ENCODE data around the gene CDC42SE2.
"Not testable (repeated sequence)": the region's sequence is repeated elsewhere in the genome, so short reads cannot be mapped to it uniquely, and the experiment has no call there.

The CDC42SE2 gene

DNA sequence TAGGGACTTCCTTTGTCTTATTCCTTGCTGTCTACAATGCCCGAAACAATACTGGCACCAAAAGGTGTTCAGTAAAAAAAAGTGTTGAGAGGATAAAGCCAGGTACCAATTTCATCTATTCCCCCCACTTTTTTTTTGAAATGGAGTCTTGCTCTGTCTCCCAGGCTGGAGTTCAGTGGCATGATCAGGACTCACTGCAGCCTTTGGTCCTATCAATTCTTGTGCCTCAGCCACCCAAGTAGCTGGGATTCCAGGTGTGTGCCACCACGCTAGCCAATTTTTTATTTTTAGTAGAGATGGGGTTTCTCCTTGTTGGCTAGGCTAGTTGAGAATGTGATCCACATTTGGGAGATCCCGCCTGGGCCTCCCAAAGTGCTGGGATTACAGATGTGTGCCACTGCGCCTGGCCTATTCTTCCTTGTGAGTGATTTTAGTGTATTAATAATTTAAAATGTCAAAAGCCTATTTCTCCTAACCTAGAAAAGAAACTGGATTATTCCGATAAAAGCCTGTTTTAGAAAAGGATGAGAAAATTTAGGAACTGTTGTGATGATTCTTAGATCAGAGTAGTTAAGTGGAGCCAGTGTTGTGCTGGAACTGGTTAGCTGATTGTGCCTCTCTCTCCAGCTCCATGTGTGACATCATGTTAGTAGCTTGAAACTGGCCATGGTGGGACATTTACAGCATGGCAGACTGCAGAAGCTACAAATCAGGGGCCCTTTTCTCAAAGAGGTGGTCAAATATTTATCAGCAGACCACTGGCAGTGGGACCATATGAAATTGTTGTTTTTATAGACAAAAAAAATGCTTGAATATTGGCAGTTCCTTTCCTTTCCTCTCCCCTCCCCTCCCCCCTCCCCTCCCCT, 14.3 kb downstream of the CDC42SE2 start:
- DNase-seq (ENCODE audit: low read depth, low spot score) = no peak

DNA sequence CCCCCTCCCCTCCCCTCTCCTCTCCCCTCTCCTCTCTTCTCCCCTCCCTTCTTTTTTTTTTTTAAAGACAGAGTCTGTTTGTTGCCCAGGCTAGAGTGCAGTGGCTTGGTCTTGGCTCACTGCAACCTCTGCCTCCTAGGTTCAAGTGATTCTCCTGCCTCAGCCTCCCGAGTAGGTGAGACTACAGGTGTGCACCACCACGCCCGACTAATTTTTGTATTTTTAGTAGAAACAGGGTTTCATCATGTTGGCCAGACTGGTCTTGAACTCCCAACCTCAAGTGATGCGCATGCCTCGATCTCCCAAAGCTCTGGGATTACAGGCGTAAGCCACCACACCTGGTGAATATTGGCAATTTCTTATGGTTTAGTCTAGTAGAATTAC, 14.9 kb downstream of the CDC42SE2 start:
- DNase-seq (ENCODE audit: low read depth, low spot score) = not testable (repeated sequence)

DNA sequence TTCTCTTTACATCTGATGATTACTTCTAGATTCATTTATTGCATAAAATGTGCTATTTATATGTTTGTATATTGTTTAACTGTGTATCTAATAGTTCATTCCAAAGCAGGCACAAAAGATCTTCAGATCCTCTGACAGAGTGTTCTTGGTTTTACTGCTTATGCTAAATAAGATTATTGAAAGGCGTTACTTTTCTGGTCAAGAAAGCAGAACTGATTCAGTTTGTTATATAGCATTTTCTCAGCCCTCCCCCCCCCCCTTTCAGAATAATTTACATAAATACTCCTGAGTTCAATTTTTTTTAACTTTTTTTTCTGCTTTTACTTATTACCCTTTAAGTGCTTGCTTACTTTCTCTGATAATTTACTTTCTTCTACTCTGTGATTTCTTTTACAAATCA, 15.4 kb downstream of the CDC42SE2 start:
- DNase-seq (ENCODE audit: low read depth, low spot score) = no peak

DNA sequence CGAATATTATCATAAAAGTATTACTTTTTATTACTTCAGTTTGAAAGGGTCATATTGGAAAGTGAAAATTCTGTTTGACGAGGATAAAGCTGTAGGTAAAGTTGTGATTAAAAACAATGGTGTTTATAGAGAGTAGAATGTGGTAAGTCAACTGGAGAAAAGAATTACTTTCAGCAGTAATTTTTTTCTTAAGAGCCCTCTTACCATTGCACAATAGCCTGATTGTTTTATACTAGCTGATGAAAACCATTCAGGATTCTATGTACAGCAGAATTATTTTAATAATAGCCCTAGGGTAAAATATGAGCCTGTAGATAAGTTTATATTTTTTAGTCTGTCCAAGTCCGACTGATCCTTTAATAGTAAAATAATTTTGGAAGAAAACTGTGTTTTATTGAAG, 16.6 kb downstream of the CDC42SE2 start:
- no peak for DNase-seq (ENCODE audit: low read depth, low spot score)

DNA sequence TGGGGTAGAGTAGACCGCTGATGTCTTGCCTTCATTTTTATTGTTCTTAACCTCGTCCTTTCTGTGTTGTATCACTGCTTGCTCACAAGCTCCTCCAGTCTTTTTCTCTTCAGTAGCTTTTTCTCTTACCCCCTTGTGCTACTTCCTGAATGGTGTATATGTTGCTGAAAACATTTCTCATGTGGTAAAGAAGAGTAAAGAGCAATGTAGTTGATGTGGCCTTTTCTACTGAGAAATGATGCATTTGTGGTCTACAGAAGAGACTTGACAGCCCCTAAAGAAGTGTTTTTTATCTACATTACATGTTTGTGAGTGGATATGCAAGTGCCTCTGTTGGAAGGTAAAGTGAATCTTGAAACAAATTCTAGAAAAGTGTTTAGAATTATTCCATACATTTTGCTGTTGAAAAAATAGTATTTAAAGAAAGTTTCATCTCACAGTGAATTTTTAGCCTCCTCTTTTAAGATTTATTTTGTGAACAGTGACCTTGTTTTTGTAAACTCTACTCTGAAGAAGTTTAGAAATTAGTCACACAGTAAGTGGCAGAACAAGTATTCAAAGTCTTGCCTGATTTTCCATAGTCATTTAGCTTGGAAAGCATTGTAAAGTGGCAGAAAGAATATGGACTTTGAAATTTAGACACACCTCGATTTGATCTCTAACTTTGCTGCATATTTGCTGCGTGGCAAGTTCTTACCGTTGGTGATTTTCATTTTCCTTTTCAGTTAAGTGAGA, 17.4 kb downstream of the CDC42SE2 start:
- peak; percentile 34 for DNase-seq (ENCODE audit: low read depth, low spot score)

DNA sequence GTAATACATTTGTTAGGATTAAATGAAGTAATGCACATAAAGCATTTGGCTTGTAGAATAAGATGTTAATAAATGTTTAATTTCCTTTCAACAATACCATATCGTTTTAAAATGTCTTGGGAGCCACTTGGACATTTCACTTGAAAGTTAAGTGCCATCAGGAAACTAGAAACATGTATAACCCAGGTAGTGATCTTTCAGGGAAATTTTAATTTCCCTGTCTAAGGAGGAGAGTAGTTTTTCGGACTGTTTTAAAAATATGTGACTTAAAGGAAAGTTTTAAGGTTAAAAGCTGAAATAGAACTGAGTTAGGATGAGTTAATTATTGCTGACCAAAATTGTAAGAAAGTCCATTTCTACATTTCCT, 18.0 kb downstream of the CDC42SE2 start:
- no peak for DNase-seq (ENCODE audit: low read depth, low spot score)

DNA sequence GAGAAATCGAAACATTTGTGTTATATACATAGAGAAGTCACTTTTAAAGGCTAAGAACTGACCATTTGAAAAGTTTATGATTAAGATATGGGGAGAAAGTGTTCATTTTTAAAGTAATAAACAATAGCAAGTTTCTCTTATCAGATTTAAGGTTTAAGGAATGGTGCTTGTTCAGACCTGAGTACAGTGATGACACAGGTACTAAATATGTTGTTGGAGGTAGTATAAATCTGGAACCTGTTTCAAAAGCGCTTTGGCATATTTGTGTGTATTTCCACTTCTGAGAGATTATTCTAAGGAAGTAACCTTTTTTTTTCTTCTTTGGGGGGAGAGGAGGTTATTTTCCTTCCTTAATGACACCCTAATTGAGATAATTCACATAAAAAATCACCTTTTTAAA, 18.4 kb downstream of the CDC42SE2 start:
- no peak for DNase-seq (ENCODE audit: low read depth, low spot score)

DNA sequence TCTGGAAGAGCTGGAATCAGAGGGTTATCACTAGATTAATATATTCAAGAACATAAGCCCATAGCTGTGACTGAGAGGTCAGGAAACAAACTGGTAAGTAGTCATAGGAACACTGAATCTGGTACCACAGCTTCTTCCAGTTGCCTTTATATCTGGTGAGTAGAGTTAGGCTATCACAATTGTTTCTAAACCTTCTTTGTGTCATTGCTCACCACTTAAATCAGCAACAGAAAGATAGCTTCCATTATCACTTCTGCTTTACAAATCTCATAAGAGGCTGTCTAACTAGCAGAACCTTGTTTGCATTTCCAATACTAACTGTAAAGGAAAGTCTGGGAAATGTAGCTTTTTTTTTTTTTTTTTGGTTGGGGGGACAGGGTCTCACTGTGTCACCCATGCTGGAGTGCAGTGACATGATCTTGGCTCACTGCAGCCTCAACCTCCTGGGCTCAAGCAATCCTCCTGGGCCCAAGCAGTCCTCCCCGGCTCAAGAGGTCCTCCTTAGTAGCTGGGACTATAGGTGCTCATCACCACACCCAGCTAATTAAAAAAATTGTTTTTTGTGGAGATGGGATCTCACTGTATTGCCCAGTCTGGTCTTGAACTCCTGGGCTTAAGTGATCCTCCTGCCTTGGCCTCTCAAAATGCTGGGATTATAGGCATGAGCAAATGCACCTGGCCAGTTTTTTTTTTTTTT, 22.0 kb downstream of the CDC42SE2 start:
- DNase-seq (ENCODE audit: low read depth, low spot score) = no peak

DNA sequence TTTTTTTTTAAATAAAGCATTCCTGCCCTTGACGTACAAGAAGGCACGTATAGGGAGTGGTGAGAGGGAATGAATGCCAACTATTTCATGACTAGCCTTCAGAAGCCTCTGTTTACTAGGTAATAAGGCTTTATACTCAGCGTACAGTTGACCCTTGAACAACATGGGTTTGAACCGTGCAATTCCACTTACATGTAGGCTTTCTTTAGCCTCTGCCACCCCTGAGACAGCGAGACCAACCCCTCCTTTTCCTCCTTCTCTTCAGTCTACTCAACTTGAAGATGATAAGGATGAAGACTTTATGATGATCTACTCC, 22.5 kb downstream of the CDC42SE2 start:
- DNase-seq (ENCODE audit: low read depth, low spot score) = no peak

DNA sequence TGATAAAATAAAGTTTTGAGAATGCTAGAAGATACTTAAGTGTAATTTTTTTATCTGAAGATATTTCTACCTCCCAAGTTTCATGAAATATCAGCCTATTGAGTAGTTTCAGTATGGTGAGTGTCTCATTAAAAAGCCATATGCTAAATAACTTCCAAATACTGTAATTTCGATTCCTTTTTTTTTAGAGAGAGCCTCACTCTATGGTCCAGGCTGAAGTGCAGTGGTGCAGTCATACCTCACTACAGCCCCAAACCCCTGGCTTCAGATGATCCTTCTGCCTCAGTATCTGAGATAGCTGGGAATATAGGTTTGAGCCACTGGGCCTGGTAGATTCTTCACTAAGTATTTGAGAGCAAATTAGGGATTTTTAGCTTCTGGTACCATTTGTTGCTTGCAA, 24.5 kb downstream of the CDC42SE2 start:
- DNase-seq (ENCODE audit: low read depth, low spot score) = no peak

DNA sequence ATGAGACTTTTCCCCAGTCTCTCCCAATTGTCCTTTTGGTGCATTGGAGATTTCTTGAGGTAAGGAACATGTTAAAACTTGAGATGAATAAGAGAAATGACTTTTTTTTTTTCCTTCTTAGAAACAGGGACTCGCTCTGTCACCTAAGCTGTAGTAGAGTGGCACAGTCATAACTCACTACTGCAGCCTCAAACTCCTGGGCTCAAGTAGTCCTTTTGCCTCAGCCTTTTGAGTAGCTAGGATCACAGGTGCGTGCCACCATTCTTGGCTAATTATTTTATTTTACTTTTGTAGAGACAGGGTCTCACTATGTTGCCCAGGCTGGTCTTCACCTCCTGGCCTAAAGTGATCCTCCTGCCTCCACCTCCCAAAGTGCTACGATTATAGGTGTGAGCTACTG, 25.9 kb downstream of the CDC42SE2 start:
- DNase-seq (ENCODE audit: low read depth, low spot score) = no peak

DNA sequence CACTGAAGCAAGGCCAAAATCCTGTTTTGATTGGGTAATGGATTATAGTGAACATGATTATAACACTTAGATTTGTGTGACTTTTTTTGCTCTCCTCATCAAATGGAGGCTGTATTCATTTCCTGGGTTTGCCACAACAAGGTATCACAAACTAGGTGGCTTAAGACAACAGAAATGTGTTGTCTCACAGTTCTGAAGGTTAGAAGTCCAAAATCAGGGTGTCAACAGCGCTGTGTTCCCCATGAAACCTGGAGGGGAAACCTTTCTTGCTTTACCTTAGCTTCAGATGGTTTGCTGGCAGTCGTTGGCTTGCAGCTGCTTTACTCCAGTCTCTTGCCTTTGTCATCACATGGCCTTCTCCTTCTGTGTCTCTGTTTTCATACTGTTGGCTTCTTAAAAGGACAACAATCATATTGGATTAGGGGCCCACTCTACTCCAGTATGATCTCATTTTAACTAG, 32.4 kb downstream of the CDC42SE2 start:
- DNase-seq (ENCODE audit: low read depth, low spot score) = no peak

DNA sequence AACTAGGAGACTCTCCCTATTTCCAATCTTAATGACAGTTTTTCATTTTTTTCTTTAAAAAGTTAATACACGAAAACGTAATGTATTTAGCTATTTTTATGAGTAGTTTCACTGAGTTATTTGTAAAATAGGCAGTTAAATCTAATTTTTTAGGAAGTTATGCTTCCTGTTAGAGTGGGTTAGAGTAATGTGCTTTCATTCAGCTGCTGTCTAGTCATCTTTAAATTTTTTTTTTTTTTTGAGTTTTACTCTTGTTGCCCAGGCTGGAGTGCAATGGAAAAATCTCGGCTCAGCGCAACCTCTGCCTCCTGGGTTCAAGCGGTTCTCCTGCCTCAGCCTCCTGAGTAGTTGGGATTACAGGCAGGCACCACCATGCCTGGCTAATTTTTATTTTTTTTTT, 34.0 kb downstream of the CDC42SE2 start:
- DNase-seq (ENCODE audit: low read depth, low spot score) = no peak

DNA sequence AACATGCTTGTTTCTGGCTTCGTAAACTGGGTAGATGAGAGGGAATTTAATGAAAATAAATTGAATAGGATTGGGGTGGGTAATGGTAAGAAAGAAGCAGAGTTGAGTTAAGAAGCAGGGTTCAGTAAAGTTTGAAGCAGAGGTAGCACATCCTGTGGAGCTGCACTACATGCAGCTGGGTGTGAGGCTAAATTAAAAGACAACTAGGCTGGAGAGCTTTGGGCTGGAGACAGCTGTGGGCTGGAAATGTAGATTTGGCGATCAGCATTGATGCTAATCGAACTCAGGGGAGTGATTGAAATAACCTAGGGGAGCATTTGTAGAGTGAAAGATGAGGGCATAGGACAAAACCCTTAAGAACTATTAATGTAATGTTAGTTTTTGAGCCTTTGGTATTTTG, 35.6 kb downstream of the CDC42SE2 start:
- DNase-seq (ENCODE audit: low read depth, low spot score) = no peak

DNA sequence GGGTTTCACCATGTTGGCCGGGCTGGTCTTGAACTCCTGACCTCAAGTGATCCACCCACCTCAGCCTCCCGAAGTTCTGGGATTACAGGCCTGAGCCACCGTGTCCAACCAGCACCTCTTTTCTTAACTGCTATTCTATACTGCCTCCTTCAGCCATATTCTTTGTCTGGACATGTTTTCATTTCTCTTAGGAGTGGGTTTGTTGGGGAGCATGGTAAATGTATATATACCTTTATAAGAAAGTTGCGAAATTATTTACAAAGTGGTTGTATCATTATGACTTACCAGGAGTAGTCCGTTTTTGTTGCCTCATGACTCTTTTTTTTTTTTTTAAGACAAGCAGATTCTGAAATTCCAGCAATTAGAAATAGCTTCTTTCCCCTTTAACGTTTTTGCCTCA, 38.7 kb downstream of the CDC42SE2 start:
- DNase-seq (ENCODE audit: low read depth, low spot score) = no peak

DNA sequence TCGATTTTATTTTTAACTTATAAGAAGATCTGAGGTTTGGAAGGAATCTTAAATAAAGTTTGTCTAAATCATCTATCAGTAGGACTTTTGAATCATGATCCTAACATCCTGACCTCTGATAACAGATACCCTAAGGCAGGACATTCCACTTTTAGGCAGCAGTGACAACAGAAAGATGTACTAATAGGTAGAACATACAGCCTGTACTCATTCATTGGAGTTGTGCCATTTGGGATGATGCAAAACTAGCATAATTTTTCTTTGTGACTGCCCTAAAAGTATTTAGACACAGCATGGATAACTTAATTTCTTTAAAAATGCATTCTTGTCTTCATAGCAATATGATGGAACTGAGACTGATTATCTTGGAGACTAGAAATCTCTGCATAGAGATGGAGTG, 39.7 kb downstream of the CDC42SE2 start:
- DNase-seq (ENCODE audit: low read depth, low spot score) = peak; percentile 35

DNA sequence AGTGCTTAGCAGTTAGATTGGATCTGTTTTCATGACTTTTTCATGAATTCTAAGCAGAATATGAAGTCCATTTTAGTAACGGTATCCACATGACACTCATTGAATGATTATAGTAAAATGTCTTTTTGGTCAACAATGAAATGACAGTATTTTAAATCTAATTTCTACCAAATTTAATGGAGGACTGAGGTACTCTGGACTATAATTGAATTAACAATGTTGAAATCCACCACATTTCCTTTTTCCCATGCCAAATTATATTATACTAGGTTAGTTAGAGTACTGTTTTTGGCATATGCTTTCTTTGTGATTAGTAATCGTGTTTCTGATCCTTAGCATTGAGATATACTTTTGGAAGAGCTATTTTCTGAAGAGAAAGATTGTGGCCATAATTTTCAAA, 40.6 kb downstream of the CDC42SE2 start:
- DNase-seq (ENCODE audit: low read depth, low spot score) = no peak

DNA sequence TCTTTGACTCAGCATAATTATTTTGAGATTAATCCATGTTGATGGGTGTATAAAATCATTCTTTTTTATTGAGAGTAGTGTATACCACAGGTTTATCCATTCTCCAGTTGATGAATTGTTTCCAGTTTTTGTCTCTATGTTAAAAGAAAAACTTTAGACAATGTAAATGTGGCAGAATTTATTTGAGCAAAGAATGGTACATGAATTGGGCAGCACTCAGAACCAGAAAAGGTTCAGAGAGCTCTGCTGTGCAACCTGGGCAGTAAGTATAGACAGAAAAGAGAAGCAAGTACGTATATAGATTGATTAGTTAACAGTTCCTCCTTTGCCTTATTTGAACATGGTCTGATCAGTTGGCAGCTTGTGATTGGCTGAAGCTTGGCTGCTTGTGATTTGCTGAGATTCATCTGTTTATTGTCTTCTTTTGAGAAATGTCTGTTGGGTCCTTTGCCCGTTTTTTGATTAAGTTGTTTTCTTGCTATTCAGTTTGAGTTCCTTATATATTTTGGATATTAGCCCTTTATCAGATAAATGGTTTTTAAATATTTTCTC, 41.4 kb downstream of the CDC42SE2 start:
- DNase-seq (ENCODE audit: low read depth, low spot score) = no peak

DNA sequence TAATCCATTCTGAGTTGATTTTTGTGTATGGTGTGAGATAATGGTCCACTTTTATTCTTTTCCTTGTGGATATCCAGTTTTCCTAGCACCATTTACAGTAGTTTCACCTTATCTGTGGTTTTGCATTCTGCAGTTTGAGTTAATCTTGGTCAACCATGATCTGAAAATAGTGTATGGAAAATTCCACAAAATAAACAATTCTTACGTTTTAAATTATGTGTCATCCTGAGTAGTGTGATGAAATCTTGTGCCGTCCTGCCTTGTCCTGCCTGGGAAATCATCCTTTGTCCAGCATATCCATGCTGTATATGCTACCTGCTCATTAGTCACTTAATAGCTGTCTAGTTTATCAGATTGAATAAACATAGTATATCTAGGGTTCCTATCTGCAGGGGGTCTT, 42.1 kb downstream of the CDC42SE2 start:
- peak; percentile 27 for DNase-seq (ENCODE audit: low read depth, low spot score)

DNA sequence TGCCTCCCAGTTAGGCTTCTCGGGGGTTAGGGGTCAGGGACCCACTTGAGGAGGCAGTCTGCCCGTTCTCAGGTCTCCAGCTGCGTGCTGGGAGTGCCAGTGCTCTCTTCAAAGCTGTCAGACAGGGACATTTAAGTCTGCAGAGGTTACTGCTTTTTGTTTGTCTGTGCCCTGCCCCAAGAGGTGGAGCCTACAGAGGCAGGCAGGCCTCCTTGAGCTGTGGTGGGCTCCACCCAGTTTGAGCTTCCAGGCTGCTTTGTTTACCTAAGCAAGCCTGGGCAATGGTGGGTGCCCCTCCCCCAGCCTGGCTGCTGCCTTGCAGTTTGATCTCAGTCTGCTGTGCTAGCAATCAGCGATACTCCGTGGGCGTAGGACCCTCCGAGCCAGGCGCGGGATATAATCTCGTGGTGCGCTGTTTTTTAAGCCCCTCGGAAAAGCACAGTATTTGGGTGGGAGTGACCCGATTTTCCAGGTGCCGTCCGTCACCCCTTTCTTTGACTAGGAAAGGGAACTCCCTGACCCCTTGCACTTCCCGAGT, 48.5 kb downstream of the CDC42SE2 start:
- DNase-seq (ENCODE audit: low read depth, low spot score) = not testable (repeated sequence)

DNA sequence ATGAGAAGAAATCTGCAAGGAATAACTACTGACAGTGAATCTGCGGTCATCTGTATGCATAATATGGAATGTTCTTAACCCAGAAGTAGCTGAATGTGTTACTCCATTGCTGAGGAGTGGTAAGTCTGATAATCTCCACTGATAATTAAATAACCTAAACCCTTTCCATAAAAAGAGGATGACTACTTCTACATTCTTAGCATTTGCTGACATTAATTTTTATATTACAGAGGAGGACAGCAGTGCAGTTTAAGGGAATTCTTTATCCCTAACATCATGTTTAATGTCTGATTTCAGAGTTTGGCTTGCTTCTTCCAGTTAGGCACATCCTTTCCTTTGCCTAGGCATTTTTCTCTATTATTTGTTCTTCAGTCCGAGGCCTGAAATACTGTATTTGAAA, 52.2 kb downstream of the CDC42SE2 start:
- DNase-seq (ENCODE audit: low read depth, low spot score) = no peak

DNA sequence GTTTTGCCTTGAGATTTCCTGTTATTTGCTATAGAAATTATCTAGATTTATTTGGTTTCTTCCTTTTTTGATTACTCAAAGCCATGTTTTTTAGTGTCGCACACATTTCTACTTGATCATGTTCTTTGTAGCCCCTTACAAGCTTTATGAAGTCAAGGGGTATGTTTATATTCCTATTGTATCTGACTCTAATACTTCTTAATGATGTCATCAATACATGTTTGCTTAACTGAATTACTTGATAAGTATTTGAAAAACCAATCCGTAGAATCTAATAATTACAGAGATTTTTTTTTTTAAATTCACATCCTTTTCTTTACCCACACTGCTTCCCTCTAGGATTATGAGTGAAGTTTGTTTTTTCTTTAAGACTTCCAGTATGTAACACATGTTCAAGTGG, 53.0 kb downstream of the CDC42SE2 start:
- DNase-seq (ENCODE audit: low read depth, low spot score) = no peak

Data from astrocyte of the hippocampus (primary cell).